ENCODE measurements around the gene ZC3H14.

Gene ZC3H14

DNA sequence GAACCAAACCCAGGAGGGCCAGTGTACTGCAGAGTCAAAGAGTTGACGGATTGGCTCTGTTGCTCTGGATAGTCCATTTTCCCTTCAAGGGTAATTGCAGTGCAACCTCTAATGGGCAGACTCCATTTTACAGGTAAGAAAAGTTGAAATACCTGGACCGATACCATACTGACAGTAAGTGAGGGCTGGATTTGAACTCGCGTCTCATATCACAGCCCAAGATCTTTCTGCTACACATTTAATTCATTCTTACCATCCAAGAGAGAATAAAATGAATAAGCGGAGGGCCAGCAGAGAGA lies 356 bp upstream of the ZC3H14 start:
- no peak for DNase-seq (ENCODE audit: low read depth)
- peak overlapping the region; percentile 82 for H3K4me3 ChIP-seq (ENCODE audit: low read depth, low read length)
- TF ChIP-seq CTCF (IDR thresholded peaks at IDR 0.05; ENCODE audit: control insufficient read depth, extremely low read depth, insufficient read depth): no peak

GRCh38 chr14:88563845-88564244 lies 1.0 kb downstream of the ZC3H14 start:
- no peak for DNase-seq (ENCODE audit: low read depth)
- peak overlapping the region; percentile 82 for H3K4me3 ChIP-seq (ENCODE audit: low read depth, low read length)
- TF ChIP-seq CTCF (IDR thresholded peaks at IDR 0.05; ENCODE audit: control insufficient read depth, extremely low read depth, insufficient read depth): no peak

DNA sequence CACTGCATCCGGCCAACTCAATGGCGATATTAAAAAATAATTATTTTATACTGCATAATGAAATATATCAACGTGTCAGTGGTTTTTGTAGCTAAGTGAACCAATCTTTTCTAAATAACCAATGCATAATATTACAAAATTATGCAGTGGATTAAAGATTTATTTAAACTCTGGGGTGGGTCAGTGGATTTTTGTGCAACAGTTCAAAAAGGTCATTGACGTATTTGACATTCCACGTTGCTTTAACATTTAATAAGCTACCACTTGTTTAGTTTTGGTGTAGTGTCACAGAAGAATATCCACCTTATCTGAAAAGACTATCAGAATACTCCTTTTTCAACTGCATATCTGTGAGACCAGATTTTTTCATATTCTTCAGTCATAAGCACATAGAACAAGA lies 2.6 kb downstream of the ZC3H14 start:
- DNase-seq (ENCODE audit: low read depth): no peak
- H3K4me3 ChIP-seq (ENCODE audit: low read depth, low read length): no peak overlapping the region
- no peak for TF ChIP-seq CTCF (IDR thresholded peaks at IDR 0.05; ENCODE audit: control insufficient read depth, extremely low read depth, insufficient read depth)

GRCh38 chr14:88568196-88568595 lies 5.4 kb downstream of the ZC3H14 start:
- no peak for TF ChIP-seq CTCF (IDR thresholded peaks at IDR 0.05; ENCODE audit: control insufficient read depth, extremely low read depth, insufficient read depth)
- H3K4me3 ChIP-seq (ENCODE audit: low read depth, low read length): no peak overlapping the region
- no peak for DNase-seq (ENCODE audit: low read depth)

DNA sequence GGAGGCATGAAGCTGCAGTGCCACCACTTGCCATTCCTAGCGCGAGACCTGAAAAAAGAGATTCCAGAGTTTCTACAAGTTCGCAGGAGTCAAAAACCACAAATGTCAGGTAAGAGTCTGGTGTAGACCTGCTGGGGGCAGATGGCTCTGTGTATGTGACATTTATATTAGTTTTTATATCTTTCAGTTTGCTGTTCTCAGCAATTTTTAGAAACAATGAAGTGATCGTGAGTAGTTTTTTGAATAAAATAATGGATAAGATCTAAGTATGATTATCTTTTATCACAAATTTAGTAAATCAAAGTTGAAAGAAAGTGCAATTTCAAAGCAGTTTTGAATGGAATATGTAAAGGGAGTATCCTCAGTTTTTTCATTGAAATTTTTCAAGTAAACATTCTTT lies 9.3 kb downstream of the ZC3H14 start:
- no peak overlapping the region for H3K4me3 ChIP-seq (ENCODE audit: low read depth, low read length)
- DNase-seq (ENCODE audit: low read depth): no peak
- no peak for TF ChIP-seq CTCF (IDR thresholded peaks at IDR 0.05; ENCODE audit: control insufficient read depth, extremely low read depth, insufficient read depth)

DNA sequence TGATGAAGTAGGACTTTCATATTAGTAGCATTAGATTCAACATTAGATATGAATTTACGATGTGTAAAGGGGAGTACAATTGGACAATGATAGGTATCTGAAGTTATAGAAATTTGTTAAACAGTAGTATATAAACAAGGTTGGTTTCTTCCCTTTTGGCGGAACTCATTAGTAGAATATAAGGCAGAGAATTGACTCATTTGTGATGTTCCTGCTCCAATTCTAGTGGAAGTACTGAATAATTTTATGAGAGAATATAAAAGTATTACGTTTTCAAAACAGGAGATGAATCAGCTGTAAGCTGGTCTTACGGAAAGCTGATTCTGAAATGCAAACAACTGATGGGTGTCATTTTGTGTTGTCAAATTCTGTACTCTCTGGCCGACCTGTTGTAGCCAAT lies 13.4 kb downstream of the ZC3H14 start:
- TF ChIP-seq CTCF (IDR thresholded peaks at IDR 0.05; ENCODE audit: control insufficient read depth, extremely low read depth, insufficient read depth): no peak
- no peak overlapping the region for H3K4me3 ChIP-seq (ENCODE audit: low read depth, low read length)
- DNase-seq (ENCODE audit: low read depth): no peak

GRCh38 chr14:88584451-88584850 lies 21.6 kb downstream of the ZC3H14 start:
- DNase-seq (ENCODE audit: low read depth): peak; percentile 50
- no peak for TF ChIP-seq CTCF (IDR thresholded peaks at IDR 0.05; ENCODE audit: control insufficient read depth, extremely low read depth, insufficient read depth)
- no peak overlapping the region for H3K4me3 ChIP-seq (ENCODE audit: low read depth, low read length)
